ENCODE measurements around the gene MAGOHB.

DNA sequence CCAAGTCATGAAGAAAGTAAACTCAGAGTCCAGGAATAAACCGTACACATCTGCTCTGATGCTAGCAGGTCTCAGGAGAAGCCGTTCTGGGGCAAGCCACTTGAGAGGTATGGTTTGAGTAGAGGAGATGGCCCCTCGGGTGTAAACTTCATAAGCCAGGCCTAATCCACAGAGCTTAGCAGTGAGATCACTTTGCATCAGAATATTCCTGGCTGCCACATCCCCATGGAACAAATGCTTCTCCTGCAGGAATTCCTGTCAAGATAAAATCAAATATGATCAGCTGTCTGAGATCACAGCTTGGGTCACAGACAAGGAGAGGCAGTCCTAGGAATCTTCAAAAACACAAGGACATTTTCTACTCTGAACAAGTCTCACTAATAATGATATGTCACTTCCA lies 11.2 kb upstream of the MAGOHB start:
- TF ChIP-seq TAF1 (IDR thresholded peaks at IDR 0.05; ENCODE audit: low read depth) (no peak), CEBPB (IDR thresholded peaks at IDR 0.05) (no peak), RAD21 (IDR thresholded peaks at IDR 0.05; ENCODE audit: low read depth) (no peak), CREB1 (IDR thresholded peaks at IDR 0.05; ENCODE audit: low read depth) (no peak)
